ENCODE results near the gene ZNF735.
"Not testable (repeated sequence)": the region's sequence is repeated elsewhere in the genome, so short reads cannot be mapped to it uniquely, and the experiment has no call there.

The ZNF735 gene

GRCh38 chr7:64206903-64207302, at the start of gene ZNF735:
Gene ZNF735 (plus strand): TSS chr7:64207203. CDS start chr7:64207203, 0 bp downstream.
- no peak for DNase-seq (ENCODE audit: low read depth)

GRCh38 chr7:64170974-64171373, 36.0 kb upstream of the ZNF735 start:
- DNase-seq (ENCODE audit: low read depth): not testable (repeated sequence)

- DNase-seq (ENCODE audit: low read depth): no peak
These were observed 32.7 kb upstream of the ZNF735 start for GRCh38 chr7:64174328-64174727.

- no peak for DNase-seq (ENCODE audit: low read depth)
These were observed 32.1 kb upstream of the ZNF735 start for GRCh38 chr7:64174941-64175340.

GRCh38 chr7:64180989-64181388, 26.0 kb upstream of the ZNF735 start:
- DNase-seq (ENCODE audit: low read depth): no peak

- DNase-seq (ENCODE audit: low read depth): no peak
These were observed 25.4 kb upstream of the ZNF735 start for GRCh38 chr7:64181586-64181985.

- DNase-seq (ENCODE audit: low read depth): no peak
These were observed 24.8 kb upstream of the ZNF735 start for GRCh38 chr7:64182036-64182790.

- DNase-seq (ENCODE audit: low read depth): peak; percentile 18
These were observed 23.8 kb upstream of the ZNF735 start for GRCh38 chr7:64183126-64183742.

- DNase-seq (ENCODE audit: low read depth): no peak
These were observed 23.1 kb upstream of the ZNF735 start for GRCh38 chr7:64183827-64184372.

- DNase-seq (ENCODE audit: low read depth): no peak
These were observed 22.6 kb upstream of the ZNF735 start for GRCh38 chr7:64184376-64184775.

GRCh38 chr7:64187408-64187807, 19.6 kb upstream of the ZNF735 start:
- DNase-seq (ENCODE audit: low read depth): no peak

GRCh38 chr7:64192148-64192704, 14.8 kb upstream of the ZNF735 start:
- no peak for DNase-seq (ENCODE audit: low read depth)

- no peak for DNase-seq (ENCODE audit: low read depth)
These were observed 14.2 kb upstream of the ZNF735 start for GRCh38 chr7:64192775-64193174.

- not testable (repeated sequence) for DNase-seq (ENCODE audit: low read depth)
These were observed 12.8 kb downstream of the ZNF735 start for GRCh38 chr7:64219710-64220298.

- DNase-seq (ENCODE audit: low read depth): no peak
These were observed 16.4 kb downstream of the ZNF735 start for GRCh38 chr7:64223366-64223765.

GRCh38 chr7:64228174-64228573, 21.2 kb downstream of the ZNF735 start, which contains the start of gene ZNF679:
Gene ZNF679 (plus strand): TSS chr7:64228474. CDS start chr7:64249118, 20,644 bp downstream.
- DNase-seq (ENCODE audit: low read depth): not testable (repeated sequence)

- no peak for DNase-seq (ENCODE audit: low read depth)
These were observed 59.4 kb downstream of the ZNF735 start for GRCh38 chr7:64266341-64266919.

Measured in activated T-cell treated with anti-CD3 and anti-CD28 coated beads for 24 hours (primary cell).